COR-L47 (cell line): ENCODE results near the gene SMIM1.

Source experiments
- DNase-seq: peaks from one replicate; lab custom pipeline; 2025; lab: John Stamatoyannopoulos, UW

SMIM1 gene

DNA sequence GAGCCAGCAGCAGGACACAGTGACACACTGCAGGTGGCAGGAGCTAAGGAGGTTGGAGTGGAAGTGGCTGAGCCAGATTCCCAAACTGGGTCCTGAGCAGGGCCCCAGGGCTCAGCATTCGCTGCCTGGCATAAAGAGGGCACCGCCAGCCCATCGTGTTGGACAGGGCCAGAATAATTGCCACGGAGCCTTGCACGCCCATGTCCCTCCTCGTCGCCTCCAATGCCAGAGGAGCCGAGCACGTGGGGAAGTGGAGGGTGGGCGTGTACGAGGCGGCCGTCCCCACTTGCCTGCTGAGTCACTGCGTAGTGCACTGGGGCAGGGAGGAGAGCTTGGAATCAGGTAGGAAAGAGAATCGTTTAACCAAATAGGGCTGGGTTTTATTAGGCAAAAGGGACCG, 49.9 kb downstream of the SMIM1 start:
- DNase-seq: no peak

GRCh38 chr1:3824650-3825049, 52.1 kb downstream of the SMIM1 start:
- no peak for DNase-seq

- DNase-seq: no peak
These were observed 52.8 kb downstream of the SMIM1 start for GRCh38 chr1:3825356-3825755.
